SH-SY5Y (cell line): ENCODE results near the gene SARDH.

Source experiments
- GATA2 ChIP-seq: IDR thresholded peaks from 2 replicates; pipeline ENCODE4 v1.6.1; 2011; ENCODE audit warnings: mild to moderate bottlenecking, low read depth, low read length
- GATA3 ChIP-seq: IDR thresholded peaks from 2 replicates; pipeline ENCODE4 v1.6.1; 2011; ENCODE audit warnings: low read depth, mild to moderate bottlenecking, low read length, moderate library complexity

DNA sequence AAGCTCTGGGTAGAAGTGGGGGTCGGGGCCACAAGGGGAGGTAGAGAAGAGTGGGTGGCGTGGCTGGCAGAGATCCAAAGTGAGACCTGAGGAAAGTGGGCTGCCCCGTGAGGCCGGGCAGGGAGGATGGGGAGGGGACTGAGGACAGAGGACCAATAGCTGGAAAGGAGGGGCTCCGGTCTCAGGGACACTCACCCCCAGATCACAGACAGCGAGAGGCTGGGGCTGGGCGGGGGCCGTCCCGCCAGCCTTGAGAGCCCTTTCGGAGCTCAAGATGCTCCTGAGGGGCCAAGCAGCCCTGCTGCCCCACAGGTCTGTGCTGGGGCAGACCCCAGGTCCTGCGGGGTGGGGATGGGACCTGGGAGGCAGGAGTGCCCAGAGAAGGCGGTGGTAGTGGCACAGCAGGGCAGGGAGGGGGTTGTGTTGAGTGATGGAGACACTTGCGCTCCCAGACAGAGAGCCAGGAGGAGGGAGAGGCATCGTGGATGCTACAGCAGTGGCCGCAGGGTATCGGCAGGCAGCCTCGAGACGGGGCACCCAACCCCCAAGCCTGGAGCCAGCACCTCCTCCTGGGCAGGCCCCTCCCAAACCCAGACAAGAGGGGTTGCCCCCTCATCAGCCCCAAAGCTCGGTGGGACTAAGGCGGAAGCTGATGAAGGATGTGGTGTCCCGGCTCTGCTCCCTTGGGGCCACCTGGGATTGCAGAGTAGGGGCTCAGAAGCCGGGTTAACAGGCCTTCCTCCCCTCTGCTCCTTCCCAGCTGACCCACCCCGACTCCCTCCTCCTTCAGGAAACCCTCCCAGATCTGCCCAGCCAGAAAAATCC, 3.4 kb downstream of the SARDH start:
- TF ChIP-seq GATA3 (no peak), GATA2 (no peak)
